ENCODE measurements around the gene PRPH.
"Not testable (repeated sequence)": the region's sequence is repeated elsewhere in the genome, so short reads cannot be mapped to it uniquely, and the experiment has no call there.

Gene PRPH

DNA sequence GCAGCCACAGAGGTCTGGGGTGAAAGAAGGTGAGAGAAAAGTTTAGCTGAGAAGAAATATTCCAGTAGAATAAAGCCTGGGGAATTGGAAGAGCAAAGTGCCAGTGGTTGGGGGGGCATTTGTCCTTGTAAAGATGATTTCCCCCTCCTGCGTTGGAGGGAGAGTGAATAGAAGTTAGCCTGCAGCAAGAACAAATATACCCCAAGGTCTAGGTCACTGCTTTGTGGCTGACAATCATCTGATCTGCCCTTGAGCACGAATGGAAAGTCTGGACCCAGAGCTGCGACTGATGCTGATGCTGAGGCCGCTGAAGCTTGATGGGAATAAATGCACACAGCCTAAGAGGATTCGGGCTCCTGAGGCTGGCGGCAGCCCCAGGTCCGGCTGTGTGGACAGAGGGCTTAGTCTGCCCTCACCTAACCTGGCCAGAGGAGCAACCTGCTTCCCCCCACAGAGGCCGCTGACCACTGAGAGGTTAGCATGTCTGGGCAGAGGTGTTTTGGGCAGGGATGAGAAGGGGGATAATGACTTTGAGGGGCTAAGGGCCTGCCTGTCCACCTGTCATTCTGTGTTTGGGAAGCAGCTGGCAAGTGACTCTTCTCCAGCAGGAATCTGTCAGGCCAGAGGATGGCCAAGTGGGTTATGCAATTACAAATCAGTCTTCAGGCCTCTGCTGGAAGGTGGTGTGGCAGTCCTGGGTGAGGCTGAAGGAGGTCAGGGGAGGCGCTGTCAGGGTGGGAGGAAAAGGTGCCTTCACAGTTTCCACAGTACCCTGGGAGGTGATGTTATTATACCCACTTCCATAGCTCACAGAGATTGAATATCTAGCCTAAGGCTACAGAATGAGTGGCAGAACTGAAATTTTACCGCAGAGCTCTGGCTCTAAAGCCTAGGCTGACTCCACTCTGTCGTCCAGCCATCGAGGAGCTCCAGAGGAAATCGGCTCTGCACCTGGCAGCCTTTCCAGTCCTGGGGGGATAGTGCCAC is 18.4 kb upstream of the PRPH start:
- DNase-seq (ENCODE audit: low spot score) = no peak

DNA sequence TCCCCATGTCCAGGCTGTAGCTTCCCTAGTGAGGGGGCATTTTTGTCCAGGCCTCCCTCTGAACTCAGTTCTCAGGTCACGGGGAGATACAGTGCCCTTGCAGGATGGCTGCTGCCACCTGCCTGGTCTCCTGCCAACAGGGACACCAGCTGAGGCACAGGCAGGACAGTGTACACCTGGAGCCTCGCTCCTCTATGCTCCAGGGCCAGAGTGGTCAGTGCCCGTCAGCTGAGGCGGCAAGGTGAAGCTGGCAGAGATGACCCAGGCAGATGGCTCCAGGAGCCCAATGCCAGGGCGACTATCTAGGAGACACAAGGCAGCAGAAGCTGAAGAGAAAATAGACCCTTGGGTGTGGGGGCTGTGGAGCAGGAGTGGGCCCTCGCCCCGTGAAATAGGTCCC is 17.5 kb upstream of the PRPH start:
- DNase-seq (ENCODE audit: low spot score) = no peak

DNA sequence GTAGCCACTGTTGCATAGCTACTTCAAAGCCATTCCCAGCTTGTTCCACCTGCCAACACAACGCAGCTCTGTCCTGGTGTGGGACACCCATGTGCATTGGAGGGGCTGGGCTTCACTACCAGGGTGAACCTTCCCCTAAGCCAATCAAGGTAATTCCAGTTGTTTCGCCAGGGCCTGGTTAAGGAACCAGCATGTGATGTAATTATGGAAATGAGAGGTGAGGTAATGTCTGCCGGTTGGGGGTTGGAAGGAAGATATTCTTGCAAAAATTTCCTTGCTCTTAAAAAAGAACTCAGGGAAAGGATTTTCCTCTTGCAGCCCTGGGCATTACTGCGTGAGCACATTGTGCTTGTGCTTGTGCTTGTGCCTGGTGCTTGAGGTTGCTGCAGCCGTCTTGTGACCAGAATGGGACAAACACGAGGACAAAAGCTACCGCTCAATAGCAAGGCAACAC is 15.2 kb upstream of the PRPH start:
- DNase-seq (ENCODE audit: low spot score) = no peak

DNA sequence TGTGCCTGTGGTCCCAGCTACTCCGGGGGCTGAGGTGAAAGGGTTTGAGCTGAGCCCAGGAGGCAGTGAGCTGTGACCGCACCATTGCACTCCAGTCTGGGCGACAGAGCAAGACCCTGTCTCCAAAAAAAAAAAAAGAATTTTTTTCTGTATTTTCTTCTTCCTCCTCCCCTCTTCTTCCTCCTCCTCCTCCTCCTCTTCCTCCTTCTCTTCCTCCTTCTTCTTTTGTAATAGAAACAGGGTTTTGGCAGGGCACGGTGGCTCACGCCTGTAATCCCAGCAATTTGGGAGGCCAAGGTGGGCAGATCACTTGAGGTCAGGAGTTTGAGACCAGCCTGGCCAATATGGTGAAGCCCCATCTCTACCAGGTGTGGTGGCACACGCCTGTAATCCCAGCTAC is 14.4 kb upstream of the PRPH start:
- DNase-seq (ENCODE audit: low spot score) = not testable (repeated sequence)

DNA sequence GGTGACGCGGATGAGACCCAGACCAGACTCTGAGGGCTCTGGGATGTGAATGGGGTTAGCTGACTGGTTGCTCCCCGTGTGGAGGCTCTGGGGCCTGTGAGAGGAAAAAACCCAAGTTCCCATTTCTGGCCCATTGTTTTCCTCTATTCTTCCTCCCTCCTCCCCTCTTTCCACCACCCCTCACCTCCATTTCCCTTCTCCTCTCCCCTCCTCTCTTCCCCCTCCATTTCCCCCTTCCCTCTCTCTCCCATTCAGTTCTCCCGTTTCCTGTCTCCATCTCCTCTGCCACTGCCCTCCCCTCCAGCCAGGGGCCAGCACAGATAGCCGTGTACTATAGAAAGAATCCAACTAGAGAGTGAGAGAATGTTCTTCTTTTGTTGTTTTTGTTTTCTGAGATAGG is 12.6 kb upstream of the PRPH start:
- no peak for DNase-seq (ENCODE audit: low spot score)

DNA sequence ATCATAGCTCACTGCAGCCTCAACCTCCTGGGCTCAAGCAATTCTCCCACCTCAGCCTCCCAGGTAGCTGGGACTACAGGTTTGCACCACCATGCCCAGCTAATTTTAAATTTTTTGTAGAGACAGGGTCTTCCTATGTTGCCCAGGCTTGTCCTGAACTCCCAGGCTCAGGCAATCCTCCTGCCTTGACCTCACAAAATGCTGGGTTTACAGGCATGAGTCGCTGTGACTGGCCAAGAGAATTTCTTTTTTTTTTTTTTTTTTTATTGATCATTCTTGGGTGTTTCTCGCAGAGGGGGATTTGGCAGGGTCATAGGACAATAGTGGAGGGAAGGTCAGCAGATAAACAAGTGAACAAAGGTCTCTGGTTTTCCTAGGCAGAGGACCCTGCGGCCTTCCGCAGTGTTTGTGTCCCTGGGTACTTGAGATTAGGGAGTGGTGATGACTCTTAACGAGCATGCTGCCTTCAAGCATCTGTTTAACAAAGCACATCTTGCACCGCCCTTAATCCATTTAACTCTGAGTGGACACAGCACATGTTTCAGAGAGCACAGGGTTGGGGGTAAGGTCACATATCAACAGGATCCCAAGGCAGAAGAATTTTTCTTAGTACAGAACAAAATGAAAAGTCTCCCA is 12.1 kb upstream of the PRPH start:
- not testable (repeated sequence) for DNase-seq (ENCODE audit: low spot score)

DNA sequence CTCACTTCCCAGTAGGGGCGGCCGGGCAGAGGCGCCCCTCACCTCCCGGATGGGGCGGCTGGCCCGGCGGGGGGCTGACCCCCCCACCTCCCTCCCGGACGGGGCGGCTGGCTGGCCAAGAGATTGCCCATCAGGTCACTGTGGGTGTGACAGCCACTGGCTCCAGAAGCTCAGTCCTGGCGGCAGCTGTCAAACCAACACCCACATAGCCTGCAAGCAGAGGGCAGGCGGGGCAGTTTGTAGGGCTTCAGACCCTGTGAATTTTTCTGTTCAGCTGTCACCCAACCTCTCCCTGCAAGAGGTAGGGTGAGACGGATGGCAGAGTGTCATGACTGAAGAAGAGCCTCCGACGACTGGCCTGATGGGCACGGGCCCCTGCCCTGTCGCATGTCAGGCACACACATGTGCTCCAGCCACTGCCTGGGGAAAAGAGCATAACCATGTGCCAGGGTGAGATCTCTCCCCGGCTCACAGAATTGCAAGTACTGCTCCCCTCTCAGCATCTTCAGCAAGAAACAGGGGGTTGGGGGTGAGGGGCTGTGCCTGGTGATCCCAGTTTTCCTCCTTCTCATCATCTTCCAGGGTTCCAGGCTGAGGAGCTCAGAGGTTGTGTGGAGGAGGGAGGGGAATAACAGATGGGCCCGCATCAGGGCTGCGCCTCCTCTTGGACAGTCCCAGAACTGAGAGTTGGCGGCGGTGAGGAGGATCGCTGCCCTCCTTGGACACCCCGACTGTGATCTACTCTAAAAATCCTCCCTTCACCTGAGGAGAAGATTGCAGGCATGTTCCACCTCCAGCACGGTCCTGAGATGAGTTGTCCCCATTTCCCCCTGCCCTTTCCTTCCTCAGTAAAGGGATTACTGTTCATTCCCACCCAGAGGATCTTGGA is 11.2 kb upstream of the PRPH start:
- DNase-seq (ENCODE audit: low spot score) = no peak

DNA sequence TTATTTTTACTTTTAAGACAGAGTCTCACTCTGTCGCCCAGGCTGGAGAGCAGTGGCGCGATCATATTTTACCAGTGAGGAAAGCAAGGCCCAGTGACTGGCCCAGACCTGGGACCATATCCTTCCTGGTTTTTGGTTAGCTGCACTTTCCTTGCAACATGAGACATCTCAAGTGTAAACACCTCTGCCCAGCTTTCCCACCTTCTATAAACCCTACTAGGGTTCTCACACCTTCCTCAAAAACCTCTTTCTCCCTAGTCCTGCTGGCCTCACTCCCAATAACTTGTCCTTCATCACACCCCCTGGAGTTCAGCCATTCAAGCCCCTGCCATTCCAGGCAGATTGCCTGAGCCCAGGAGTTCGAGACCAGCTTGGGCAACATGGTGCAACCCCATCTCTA is 10.3 kb upstream of the PRPH start:
- no peak for DNase-seq (ENCODE audit: low spot score)

DNA sequence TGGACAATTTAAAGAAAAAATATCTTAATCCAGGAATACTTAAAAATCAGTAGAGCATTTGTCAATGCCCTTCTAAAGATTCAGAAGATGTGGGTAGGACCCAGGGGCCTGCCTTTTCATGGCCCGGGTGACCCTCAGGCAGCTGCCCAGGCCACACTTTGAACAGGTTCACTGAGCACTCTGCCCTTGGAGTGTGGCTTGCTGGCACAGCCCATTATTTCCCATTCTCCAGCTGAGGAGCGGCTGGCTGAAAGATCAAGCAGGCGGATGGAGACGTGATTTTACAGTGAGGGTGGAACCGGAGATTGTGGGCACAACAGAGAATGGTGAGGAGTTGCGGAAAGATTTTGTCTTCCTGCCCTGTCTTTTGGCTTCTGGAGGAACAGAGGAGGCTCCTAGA is 7.1 kb upstream of the PRPH start:
- no peak for DNase-seq (ENCODE audit: low spot score)

DNA sequence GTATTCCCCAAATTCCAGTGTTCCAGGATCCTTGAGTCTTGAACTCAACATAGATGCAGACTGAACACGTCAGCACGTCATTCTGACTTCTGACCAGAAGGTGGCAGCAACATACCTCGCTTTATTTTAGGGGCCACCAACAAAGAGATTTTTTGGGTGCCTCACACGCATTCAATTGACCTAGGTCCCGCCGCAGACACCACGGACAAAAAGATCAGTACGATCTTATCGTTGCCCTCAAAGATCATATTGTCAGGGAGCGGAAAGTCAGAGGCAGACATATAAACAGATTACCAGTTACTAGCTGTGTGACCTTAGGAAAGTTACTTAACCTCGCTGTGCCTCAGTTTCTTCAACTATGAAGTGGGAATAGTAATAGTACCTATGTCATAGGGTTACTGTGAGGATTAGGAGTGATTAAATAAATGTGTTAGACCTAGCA is 6.5 kb upstream of the PRPH start:
- DNase-seq (ENCODE audit: low spot score) = peak; percentile 78

DNA sequence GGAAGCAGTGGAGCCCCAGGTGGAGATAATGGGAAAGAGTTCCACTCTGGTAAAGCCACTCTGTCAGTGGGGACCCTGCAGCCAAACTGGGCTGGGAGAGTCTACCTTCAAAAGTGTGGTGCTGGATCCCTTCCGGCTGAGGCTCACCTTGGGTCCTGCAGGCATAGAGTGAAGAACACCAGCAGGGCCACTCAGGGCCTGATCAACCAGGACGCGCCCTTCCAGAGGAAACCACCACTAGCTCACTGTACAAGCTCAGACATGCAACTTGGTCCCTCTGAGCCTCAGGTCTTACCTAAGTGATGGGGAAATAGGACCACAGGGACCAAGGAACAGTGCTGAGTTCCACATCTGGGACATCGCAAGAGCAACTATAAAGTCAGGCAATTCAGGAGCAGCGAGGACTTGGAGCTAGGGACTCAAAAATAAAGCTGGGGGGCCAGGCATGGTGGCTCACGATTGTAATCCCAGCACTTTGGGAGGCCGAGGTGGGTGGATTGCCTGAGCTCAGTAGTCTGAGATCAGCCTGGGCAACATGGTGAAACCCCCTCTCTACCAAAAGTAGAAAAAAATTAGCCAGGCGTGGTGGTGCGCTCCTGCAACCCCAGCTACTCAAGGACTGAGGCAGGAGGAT is 5.9 kb upstream of the PRPH start:
- no peak for DNase-seq (ENCODE audit: low spot score)

DNA sequence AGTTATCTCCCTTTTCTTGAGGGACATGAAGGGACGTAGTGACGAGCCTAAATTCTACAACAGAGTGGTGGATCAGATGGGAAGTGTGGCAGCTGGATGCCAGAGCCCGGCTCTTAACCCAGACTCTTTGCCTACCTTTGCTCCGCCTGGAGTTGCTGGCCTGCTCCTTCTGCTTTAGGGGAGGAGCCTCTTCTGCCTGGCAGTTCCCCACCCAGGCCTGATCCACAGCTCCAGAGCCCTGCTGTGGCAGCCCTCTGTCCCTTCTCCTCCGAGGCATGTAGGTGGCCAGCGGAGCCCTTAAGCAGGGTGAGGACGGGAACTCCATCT is 2.3 kb upstream of the PRPH start:
- DNase-seq (ENCODE audit: low spot score) = no peak

DNA sequence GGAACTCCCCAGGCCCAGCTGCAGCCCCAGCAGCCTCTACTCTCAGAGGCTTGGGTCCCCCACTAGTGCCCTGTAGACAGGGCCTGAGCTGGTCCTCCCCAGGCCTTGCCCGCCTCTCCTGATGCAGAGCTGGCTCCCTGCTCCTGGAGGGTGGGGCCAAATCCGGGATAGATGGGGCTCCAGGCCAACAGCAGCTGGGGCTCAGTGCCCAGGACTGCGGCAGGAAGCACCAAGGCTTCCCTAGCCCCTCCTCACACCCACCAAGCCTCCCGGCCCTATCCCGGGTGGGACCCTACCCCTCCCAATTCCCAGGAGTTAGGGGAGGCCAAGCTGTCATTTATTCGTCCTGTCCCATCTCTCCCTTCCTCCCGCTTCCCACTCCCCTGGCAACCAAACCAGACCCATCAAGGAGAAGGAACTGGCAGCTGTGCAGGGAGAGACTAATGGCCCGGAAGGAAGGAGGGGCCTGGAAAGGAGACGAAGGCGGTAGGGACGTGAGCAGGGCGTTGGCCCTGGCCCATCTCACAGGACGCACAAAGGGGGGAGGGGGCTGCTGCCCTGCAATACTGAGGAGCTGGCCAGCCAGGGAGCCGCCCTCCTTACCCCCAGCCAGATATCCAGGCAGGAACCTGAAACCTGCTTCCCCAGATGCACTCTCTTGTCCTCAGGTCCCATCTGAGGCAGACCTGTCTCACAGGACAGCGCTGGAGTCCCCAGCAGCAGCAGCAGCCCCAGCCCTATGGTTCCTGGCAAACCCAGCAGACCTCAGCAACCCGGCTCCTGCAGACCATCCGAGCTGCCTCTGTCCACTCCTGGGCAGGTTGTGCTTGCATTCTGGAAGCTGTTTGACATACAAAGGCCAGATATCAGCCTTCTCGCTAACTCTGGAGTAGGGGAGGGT is 1.6 kb upstream of the PRPH start:
- DNase-seq (ENCODE audit: low spot score) = no peak

DNA sequence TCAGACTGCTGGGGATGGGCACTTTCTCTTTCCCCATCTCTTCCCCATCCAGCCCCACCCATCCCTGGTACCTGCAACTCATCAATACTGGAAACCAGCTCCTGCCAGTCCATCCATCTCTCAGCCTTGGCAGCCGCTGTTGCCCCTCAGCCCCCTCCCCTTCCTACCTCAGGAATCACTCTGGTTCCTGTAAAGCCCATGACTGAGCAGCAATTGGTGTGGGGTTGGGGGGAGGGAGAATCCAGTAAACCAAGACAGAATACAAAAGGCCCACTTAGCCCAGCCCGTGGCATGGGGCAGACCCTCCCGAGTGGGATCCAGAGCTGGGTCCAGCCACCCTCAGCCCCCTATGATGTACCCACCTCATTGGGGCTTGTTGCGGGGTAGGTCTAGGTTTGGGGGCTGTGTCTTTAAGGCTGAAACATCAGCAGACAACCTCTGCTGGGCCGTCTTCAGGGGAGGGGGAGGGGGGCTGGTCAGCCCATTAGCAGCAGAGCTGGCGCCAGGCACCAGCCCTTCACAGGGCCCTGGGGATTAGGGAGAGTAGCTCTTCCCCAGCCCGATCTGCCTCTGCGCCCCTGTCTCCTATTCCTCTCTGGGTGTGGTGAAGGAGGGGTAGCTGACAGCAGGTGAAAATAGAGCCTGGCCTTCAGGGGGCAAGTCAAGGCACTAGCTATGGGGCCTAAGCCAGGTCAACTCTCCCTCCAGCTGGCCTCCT is 702 bp upstream of the PRPH start:
- no peak for DNase-seq (ENCODE audit: low spot score)

DNA sequence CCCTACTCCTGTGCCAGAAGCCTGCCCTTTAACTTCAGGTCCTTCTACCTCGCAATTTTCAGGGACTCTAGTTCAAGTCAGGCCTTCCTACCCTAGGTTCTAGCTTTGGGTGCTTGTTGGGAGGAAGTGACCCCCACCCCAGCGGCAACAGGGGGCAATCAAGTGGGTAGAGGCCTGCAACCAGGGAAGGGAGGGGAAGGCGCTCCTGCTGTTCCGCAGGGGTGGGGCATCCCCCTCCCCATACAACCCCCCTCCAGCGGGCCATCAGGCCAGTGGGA is 204 bp upstream of the PRPH start:
- DNase-seq (ENCODE audit: low spot score) = no peak

DNA sequence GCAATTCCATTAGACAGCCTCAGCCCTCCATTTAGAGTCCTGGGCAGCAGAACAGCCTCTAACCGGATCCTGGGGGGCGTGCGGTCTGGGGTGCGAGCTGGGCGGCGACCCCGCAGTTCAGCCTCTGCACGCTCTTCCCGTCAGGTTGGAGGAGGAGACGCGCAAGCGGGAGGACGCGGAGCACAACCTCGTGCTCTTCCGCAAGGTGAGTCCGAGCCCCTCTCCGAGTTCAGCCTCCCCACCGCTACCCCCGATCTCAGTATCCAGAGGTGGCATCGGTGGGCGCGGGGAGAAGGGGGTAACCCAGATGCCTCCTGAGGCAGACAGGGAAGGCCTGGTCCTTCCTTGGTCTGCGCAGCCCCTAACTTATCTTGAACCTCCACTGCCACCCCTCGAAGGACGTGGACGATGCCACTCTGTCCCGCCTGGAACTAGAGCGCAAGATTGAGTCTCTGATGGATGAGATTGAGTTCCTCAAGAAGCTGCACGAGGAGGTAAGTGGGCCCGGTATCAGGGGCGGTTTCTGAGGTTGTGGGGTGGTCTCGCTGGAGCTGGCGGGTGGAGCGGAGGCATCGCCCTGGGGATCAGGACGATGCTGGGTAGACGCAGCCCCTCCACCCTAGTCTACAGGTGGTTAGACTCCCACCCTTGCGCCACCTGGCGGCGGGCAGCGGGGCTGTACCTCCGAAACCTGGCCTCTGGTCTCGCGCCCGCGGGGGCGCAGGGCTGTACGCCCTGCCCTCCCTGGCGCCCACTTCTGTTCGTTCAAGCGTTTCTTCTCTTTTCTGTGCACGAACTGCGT is 1.3 kb downstream of the PRPH start:
- DNase-seq (ENCODE audit: low spot score) = peak; percentile 48

DNA sequence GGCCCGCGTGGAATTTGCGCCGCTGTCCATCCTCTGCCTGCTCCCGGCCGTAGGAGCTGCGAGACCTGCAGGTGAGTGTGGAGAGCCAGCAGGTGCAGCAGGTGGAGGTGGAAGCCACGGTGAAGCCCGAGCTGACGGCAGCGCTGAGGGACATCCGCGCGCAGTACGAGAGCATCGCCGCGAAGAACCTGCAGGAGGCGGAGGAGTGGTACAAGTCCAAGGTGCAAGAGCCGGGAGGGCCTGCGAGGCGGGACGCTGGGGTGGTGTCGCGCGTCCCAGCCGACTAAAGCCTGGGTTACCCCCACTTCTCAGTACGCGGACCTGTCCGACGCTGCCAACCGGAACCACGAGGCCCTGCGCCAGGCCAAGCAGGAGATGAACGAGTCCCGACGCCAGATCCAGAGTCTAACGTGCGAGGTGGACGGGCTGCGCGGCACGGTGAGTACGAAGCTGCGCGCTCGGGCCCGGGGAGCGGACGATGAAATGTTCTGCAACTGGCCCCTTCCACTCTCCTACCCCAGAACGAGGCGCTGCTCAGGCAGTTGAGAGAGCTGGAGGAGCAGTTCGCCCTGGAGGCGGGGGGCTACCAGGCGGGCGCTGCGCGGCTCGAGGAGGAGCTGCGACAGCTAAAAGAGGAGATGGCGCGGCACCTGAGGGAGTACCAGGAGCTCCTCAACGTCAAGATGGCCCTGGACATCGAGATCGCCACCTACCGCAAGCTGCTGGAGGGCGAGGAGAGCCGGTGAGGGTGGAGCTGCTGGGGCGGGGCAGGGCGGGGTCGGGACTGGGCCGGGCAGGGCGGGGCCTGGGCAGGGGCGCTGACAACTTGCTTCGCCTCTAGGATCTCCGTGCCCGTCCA is 2.1 kb downstream of the PRPH start:
- DNase-seq (ENCODE audit: low spot score) = no peak

DNA sequence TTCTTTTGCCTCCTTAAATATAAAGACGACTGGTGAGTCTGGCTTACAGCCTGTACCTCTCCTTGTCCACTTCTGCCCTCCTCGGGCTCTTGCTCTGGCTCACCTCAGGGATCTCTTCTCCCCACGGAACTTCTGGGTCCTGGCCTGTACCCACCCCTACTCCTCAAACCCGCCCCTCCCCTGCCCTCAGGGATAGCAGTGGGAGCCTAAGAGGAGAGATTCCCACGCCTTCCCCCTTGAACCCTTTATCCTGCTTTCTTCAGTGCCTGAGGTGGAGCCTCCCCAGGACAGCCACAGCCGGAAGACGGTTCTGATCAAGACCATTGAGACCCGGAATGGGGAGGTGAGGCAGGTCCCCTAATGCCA is 2.7 kb downstream of the PRPH start:
- DNase-seq (ENCODE audit: low spot score) = no peak

DNA sequence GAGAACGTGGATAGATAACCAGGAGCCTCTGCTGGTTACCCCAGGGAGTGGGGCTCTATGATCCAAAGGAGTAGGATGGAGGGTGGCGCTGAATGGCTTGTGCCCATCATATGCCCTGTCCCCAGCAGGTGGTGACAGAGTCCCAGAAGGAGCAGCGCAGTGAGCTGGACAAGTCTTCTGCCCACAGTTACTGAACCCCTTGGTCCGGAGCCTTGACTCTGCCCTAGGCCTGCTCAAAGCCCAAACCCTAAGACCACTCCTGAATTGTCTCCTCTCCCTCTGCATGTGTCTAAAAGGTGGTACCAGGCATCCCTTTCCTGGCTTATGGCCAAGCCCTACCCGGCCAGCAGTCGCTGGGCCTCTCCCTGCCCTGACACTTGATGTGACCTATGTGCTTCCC is 3.2 kb downstream of the PRPH start:
- no peak for DNase-seq (ENCODE audit: low spot score)

All from AG08395 (cell line).